Measurements from ENCODE around the gene RPS29.

The RPS29 gene

GRCh38 chr14:49582113-49582977 lies 3.8 kb downstream of the RPS29 start:
- DNase-seq (ENCODE audit: low read depth) = no peak
- H3K4me3 ChIP-seq (ENCODE audit: low read depth, low read length) = no peak overlapping the region
- TF ChIP-seq CTCF (IDR thresholded peaks at IDR 0.05; ENCODE audit: low read depth, low read length, missing control alignments) = no peak

GRCh38 chr14:49581209-49582112 lies 4.7 kb downstream of the RPS29 start:
- TF ChIP-seq CTCF (IDR thresholded peaks at IDR 0.05; ENCODE audit: low read depth, low read length, missing control alignments) = no peak
- DNase-seq (ENCODE audit: low read depth) = no peak

GRCh38 chr14:49579841-49580240 lies 6.3 kb downstream of the RPS29 start:
- no peak overlapping the region for H3K4me3 ChIP-seq (ENCODE audit: low read depth, low read length)
- DNase-seq (ENCODE audit: low read depth) = no peak
- no peak for TF ChIP-seq CTCF (IDR thresholded peaks at IDR 0.05; ENCODE audit: low read depth, low read length, missing control alignments)

More at GRCh38 chr14:49581209-49582112, 4.7 kb downstream of the RPS29 start:
- no peak overlapping the region for H3K4me3 ChIP-seq (ENCODE audit: low read depth, low read length)

GRCh38 chr14:49578141-49578540 lies 8.0 kb downstream of the RPS29 start:
- TF ChIP-seq CTCF (IDR thresholded peaks at IDR 0.05; ENCODE audit: low read depth, low read length, missing control alignments) = no peak
- no peak overlapping the region for H3K4me3 ChIP-seq (ENCODE audit: low read depth, low read length)
- no peak for DNase-seq (ENCODE audit: low read depth)

- no peak for TF ChIP-seq CTCF (IDR thresholded peaks at IDR 0.05; ENCODE audit: low read depth, low read length, missing control alignments)
Measured at GRCh38 chr14:49574038-49574437, 12.1 kb downstream of the RPS29 start.

GRCh38 chr14:49569281-49569680 lies 16.9 kb downstream of the RPS29 start:
- no peak overlapping the region for H3K4me3 ChIP-seq (ENCODE audit: low read depth, low read length)
- TF ChIP-seq CTCF (IDR thresholded peaks at IDR 0.05; ENCODE audit: low read depth, low read length, missing control alignments) = no peak
- no peak for DNase-seq (ENCODE audit: low read depth)

More at GRCh38 chr14:49574038-49574437, 12.1 kb downstream of the RPS29 start:
- H3K4me3 ChIP-seq (ENCODE audit: low read depth, low read length) = no peak overlapping the region
- DNase-seq (ENCODE audit: low read depth) = no peak
